GM20000 (cell line): ENCODE data around the gene TMEM87A.

Experiments
- DNase-seq: peaks from one replicate; pipeline ENCODE4 v3.0.0; 2012; ENCODE audit warnings: low spot score
- TF ChIP-seq, protein P1 (sequence below): IDR thresholded peaks from 2 replicates; pipeline ENCODE4 v1.5.1; 2012; ENCODE audit warnings: mild to moderate bottlenecking, control low read depth; ENCODE audit errors: extremely low read depth, missing control alignments

TMEM87A gene

DNA sequence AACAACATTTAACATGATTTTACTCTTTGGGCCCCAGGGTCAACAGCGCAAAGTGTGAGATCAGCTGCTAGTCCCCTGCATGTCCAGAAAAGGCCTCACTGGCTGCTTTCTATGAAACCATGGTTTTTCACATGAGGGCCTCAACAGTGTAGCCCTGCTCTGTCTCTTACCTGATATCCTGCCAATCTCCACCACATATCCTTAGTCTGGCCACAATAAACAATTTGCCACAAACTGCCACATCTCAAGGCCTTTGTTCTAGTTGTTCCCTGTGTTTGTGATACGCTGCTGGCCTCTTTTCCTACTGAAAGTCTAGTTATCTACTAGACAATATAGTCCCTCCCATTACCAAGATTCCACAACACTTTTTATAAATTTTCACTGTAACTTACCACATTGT lies 82.9 kb downstream of the TMEM87A start:
- no peak for DNase-seq
- TF ChIP-seq, protein P1, sequence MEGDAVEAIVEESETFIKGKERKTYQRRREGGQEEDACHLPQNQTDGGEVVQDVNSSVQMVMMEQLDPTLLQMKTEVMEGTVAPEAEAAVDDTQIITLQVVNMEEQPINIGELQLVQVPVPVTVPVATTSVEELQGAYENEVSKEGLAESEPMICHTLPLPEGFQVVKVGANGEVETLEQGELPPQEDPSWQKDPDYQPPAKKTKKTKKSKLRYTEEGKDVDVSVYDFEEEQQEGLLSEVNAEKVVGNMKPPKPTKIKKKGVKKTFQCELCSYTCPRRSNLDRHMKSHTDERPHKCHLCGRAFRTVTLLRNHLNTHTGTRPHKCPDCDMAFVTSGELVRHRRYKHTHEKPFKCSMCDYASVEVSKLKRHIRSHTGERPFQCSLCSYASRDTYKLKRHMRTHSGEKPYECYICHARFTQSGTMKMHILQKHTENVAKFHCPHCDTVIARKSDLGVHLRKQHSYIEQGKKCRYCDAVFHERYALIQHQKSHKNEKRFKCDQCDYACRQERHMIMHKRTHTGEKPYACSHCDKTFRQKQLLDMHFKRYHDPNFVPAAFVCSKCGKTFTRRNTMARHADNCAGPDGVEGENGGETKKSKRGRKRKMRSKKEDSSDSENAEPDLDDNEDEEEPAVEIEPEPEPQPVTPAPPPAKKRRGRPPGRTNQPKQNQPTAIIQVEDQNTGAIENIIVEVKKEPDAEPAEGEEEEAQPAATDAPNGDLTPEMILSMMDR: no peak

DNA sequence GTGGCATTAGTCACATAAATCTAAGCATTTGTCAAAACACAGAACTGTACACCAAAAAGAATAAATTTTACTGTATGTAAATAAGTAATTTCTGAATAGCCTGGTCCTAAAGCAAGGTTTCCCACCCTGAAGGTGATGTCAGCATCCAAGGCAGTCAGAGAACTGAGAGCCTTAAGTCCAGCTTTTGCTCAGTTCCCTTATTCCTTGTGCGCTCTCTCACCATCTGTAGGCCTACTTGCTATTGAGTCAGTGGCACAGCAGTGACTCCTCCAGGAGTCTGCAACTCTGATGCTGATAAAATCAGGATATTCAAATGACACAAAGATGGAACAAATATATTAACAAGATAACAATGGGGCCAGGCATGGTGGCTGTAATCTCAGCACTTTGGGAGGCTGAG lies 87.4 kb downstream of the TMEM87A start:
- TF ChIP-seq, protein P1: no peak
- no peak for DNase-seq

DNA sequence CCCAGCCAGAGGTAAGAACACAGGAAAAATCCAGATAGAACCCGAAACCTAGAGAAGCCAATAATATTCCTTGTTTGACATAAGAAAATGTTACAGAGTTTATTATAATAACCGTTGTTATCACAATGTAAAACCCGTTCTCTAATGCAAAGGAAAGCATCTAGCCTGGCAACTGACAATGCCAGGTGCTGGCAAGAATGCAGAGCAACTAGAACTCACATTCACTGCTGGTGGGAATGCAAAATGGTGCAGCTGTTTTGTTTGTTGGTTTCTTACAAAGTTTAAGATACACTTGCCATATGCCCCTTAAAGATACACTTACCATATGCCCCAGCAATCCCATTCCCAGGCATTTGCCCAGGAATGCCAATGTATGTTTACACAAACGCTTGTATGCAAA lies 88.5 kb downstream of the TMEM87A start:
- TF ChIP-seq, protein P1: no peak
- no peak for DNase-seq

DNA sequence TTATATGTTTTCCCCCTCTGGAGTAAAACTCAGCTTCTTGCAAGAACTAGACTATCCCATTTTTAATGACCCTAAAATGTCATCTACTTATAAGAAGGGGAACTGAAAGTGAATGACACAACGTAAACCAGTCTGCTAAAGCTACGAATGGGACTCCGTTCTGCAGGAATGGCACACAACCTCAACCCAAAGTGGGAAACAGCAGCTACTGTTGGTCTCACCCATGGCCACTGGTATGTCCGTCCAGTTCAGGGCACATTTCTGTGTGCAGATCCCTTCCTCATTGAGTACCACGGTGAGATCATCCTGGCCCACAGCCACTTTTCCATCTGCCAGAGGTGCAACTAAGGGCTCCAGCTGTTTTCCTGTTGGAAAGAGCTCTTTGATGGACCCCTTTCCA lies 88.9 kb downstream of the TMEM87A start:
- DNase-seq: no peak
- TF ChIP-seq, protein P1: no peak

DNA sequence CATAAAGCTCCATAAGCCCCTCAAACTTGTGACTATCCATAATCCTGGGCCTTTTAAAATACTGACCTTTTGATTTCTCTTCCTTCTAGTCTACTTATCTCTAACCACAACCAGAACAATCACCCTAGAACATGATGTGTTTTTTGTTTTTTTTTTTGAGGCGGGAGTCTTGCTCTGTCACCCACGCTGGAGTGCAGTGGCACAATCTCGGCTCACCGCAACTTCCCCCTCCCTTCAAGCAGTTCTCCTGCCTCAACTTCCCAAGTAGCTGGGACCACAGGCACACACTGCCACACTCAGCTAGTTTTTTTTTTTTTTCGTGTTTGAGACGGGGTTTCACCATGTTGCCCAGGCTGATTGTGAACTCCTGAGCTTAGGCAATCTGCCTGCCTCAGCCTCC lies 90.3 kb downstream of the TMEM87A start:
- no peak for DNase-seq
- TF ChIP-seq, protein P1: no peak

DNA sequence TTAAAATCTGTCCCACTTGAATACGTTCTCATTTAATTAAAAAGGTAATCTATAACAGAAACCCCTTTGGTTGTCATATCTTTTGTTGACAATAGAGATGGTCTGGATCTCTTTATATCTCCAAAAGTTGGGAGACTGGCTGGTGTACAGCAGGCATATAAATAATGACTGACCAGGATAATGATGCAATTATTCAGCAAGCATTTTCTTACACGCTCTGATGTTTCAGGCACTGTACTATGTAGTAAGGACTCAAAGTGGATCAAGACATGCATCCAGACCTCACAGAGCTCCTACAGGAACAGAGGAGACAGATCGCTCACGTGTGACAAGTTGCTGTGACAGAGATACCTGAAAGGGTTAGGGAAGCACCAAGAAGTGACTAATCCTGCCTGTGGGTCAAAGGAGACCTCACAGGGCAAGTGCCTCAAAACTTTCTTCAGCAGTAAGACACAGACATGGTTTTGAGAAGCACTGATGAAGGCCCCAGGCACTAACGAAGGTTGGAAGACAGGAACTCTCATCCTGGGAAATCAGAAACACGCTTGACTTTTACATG lies 90.8 kb downstream of the TMEM87A start:
- TF ChIP-seq, protein P1: no peak
- DNase-seq: no peak

DNA sequence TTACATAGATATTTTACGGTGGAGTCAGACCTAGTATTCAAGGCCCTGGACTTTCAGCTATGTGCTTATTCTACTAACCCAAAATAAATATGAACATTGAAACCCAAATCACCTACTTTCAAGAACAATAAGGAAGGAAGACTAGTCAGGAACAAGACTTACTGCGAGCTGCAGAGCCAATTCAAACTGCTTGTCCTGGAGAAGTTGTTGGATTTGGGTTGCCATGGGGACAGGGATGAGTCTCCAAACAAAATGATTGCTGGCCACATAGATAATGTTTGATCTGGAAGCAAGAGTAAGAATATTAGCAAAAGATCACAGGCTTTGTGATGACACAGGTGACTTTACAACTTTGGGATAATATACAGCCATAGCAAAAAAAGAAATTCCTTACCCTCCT lies 95.2 kb downstream of the TMEM87A start:
- DNase-seq: no peak
- TF ChIP-seq, protein P1: no peak
